ENCODE results near the gene SMARCC2.

Gene SMARCC2

DNA sequence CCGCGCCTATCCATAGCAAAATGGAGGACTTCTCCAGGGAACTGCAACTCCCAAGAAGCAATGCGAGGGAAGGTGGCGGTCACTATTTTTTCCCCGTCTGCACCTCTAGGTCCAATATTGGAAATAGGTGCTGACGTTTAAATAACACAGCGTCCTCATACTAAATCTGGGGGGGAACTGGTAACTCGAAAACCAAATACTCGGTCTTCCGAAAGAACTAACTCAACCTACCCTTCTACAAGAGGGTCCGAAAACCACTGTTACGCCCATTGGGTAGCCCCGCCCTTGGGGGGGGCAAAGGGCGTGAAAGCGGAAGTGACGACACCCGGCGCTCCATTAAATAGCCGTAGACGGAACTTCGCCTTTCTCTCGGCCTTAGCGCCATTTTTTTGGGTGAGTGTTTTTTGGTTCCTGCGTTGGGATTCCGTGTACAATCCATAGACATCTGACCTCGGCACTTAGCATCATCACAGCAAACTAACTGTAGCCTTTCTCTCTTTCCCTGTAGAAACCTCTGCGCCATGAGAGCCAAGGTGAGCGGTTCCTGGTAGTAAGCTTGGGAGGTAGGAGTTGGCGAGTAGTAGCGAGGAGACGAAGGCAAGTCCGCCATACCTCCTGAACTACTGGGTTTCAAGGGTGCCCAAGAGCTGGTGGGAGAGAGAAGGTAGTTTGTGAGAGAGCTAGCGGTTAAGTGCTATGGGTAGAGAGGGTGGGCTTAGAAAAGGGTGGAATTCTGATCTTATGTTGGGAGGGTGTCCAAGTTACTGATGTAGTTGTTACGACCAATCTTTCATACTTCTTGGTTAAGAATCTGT lies 72.8 kb downstream of the SMARCC2 start, which contains the start of gene RPL41:
RPL41 (plus strand) TSS at position 367 of the 815 bp plus-strand sequence.
- peak within 1 kb of the TSS; percentile 90 to 91 for H3K4me3 ChIP-seq (ENCODE audit: low read depth in 1 of 2, low read length in 2 of 2)
- no peaks in the 10 kb centered on the region for H3K27me3 ChIP-seq (ENCODE audit: control insufficient read depth in 1 of 2, insufficient read depth in 2 of 2, low read length in 2 of 2)
- H3K9me3 ChIP-seq (ENCODE audit: control insufficient read depth in 1 of 2, low read length in 2 of 2): no peaks in the 10 kb centered on the region
- peak within 1 kb of the TSS; percentile 91 for H3K27ac ChIP-seq (ENCODE audit: low read depth, low read length)
- peaks cover 19 to 20% of the 10 kb centered on the region in 2 donors for H3K4me1 ChIP-seq (ENCODE audit: control insufficient read depth in 1 of 2, insufficient read depth in 2 of 2, low read length in 2 of 2)
- H3K9ac ChIP-seq (ENCODE audit: low read depth in 1 of 2, low read length in 2 of 2): peak within 1 kb of the TSS; percentile 89 to 92
- peaks cover 10 to 42% of the 10 kb centered on the region in 2 donors for H3K36me3 ChIP-seq (ENCODE audit: control insufficient read depth in 1 of 2, insufficient read depth in 2 of 2, low read length in 2 of 2)

DNA sequence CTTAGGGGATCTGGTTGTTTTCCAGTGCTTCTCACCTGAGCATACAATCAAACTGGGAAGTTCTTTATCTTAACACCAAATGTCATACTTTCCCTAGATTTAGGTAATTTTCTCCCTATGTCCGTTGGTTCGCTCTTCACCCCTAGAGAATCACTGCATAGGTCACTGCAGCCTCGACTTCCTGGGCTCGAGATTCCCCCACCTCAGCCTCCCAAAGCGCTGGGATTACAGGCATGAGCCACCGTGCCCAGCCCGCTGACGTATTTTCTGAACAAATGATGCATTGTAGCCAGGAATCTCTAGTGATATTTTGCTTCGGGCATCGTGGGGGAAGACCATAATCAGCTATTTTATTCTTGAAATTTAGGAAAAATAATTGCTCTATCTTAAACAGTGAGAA lies 74.0 kb downstream of the SMARCC2 start:
- Histone ChIP-seq H3K27ac (ENCODE audit: low read depth, low read length) (peak overlapping the region; percentile 64), H3K4me3 (ENCODE audit: low read depth in 1 of 2, low read length in 2 of 2) (peak overlapping the region; percentile 90 to 91), H3K36me3 (ENCODE audit: control insufficient read depth in 1 of 2, insufficient read depth in 2 of 2, low read length in 2 of 2) (peaks cover 21 to 43% of the 10 kb centered on the region in 2 donors), H3K9ac (ENCODE audit: low read depth in 1 of 2, low read length in 2 of 2) (peak overlapping the region; percentile 89 to 92), H3K27me3 (ENCODE audit: control insufficient read depth in 1 of 2, insufficient read depth in 2 of 2, low read length in 2 of 2) (no peaks in the 10 kb centered on the region), H3K9me3 (ENCODE audit: control insufficient read depth in 1 of 2, low read length in 2 of 2) (no peaks in the 10 kb centered on the region), H3K4me1 (ENCODE audit: control insufficient read depth in 1 of 2, insufficient read depth in 2 of 2, low read length in 2 of 2) (peaks cover 19 to 20% of the 10 kb centered on the region in 2 donors)

DNA sequence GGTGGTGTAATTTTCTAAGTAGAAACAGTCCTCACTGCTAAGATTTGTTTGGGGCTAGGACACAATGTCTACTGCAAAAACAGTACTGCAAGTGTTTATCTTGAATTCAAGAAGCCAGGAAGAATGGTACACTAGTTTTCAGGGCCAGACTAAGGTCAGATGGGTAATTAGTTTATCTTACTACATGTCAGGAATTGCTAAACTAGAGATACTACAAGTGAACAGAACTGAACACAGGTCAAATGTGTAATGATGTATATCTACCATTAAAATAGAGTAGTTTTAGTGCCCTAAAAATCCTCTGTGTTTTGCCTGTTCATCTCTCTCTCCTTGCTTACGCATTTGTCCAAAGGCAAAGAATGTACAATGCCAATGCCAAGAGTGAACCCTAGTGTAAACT lies 75.2 kb downstream of the SMARCC2 start:
- H3K36me3 ChIP-seq (ENCODE audit: control insufficient read depth in 1 of 2, insufficient read depth in 2 of 2, low read length in 2 of 2): peaks cover 28 to 56% of the 10 kb centered on the region in 2 donors
- no peaks in the 10 kb centered on the region for H3K27me3 ChIP-seq (ENCODE audit: control insufficient read depth in 1 of 2, insufficient read depth in 2 of 2, low read length in 2 of 2)
- H3K27ac ChIP-seq (ENCODE audit: low read depth, low read length): no peak overlapping the region
- peaks cover 7 to 12% of the 10 kb centered on the region in 2 donors for H3K4me1 ChIP-seq (ENCODE audit: control insufficient read depth in 1 of 2, insufficient read depth in 2 of 2, low read length in 2 of 2)
- no peak overlapping the region for H3K9ac ChIP-seq (ENCODE audit: low read depth in 1 of 2, low read length in 2 of 2)
- H3K4me3 ChIP-seq (ENCODE audit: low read depth in 1 of 2, low read length in 2 of 2): no peak overlapping the region
- no peaks in the 10 kb centered on the region for H3K9me3 ChIP-seq (ENCODE audit: control insufficient read depth in 1 of 2, low read length in 2 of 2)

Data from duodenal mucosa (tissue), 2 donors.